ENCODE data around the gene INSIG1.

INSIG1 gene

DNA sequence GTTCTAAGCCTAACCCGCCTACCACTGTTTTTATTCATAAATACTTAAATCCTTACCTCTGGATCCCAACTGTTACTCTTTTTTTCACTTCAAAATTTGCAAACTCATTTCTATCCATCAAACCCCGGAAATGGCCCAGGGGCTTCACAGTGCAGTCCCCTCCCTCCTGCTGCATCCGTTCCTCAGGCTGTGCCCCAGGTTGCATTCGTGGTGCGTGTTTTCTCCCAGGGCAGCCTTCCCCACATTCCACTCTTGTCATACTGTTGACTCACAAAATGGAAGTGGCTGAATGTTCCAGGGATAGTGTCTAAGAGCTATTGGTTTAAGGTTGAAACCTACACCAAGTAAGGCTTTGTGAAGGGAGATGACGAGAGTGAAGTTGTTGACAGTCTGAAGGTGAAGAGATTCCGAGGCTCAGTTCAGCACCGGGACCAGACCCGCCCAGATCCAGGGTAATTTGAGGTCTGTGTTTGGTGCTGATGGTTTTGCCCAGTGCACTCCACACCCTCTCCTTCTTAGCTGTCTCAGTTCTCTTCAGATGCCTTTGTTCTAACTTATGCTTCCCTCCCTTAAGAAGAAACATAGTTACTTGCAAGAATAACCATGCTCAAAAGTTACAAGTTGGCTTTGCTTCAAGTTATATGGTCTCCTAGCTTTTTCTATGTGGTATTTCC, 7.7 kb downstream of the INSIG1 start:
- DNase-seq, result no peak

DNA sequence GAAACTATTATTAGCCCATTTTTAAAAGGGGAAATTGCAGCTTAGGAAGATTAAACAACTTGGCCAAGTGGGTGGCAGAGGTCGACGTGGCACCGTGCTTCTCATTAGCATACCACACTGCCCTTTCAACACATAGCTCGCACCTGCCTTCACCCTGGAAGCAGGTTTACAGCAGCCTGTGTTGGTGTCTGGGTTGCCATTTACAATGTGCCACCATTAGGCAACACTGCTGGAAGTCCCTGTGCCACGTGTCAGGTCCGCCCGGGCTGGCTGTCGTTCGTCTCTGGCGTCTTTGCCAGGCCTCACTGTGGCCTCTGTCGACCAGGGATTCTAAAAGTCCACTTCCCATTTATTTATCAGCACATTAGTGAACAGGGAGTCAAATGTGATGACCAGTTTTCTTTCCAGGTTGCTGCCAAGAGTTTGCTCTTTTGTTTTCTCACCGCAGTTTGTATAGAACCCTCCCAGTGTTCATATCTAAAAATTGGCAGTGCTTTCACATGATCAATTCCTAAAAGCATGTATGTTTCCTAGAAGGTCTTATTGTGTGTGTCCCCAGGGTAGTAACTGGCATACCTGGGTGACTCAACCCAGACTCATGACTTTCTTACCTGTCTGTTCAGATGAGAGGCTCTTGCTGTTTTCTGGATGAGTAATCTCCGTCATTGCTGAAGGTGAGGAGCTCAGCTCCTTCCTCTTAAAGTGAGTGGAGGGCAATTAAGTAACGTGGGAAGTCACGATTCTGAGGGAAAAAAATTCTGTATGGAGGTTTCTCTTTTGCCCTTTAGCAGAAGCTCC, 9.2 kb downstream of the INSIG1 start:
- DNase-seq, result no peak

- DNase-seq, result no peak
Observed at GRCh38 chr7:155308330-155309020, 10.8 kb downstream of the INSIG1 start.

GRCh38 chr7:155309021-155309338, 11.3 kb downstream of the INSIG1 start:
- no peak for DNase-seq

DNA sequence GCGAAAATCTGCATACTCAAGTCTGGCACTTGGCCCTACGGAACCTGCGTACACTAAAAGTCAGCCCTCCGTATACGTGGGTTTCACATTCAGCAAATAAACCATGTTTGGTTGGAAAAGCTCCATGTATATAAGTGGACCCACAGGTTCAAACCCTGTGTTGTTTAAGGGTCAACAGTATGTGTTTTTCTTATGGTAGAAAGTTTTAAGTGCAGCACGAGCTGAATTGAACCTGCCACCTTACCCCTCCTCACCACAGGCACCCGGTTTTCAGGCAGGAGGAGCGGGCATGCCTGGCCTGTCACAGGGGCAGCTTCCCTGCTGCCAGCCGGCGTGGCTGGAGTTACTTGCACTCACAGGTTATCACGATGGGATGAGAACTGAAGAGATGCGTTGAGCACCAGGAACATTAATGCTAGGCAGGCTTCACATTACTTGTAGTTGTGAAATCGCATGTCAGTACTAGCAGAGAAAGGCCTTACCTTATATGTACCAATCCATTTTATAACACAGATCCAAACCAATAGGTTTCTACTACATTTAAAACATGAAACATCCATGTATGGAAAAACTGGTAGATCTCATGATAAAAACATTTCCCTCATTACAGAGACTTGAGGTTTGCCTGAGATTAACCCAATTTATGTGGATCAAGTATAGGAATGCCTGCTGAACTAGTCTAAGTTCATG, 12.9 kb downstream of the INSIG1 start:
- no peak for DNase-seq

GRCh38 chr7:155311826-155312537, 14.3 kb downstream of the INSIG1 start:
- no peak for DNase-seq

GRCh38 chr7:155312633-155313032, 15.0 kb downstream of the INSIG1 start:
- no peak for DNase-seq

GRCh38 chr7:155313096-155313495, 15.4 kb downstream of the INSIG1 start:
- DNase-seq, result no peak

GRCh38 chr7:155315977-155316376, 18.3 kb downstream of the INSIG1 start:
- no peak for DNase-seq

DNA sequence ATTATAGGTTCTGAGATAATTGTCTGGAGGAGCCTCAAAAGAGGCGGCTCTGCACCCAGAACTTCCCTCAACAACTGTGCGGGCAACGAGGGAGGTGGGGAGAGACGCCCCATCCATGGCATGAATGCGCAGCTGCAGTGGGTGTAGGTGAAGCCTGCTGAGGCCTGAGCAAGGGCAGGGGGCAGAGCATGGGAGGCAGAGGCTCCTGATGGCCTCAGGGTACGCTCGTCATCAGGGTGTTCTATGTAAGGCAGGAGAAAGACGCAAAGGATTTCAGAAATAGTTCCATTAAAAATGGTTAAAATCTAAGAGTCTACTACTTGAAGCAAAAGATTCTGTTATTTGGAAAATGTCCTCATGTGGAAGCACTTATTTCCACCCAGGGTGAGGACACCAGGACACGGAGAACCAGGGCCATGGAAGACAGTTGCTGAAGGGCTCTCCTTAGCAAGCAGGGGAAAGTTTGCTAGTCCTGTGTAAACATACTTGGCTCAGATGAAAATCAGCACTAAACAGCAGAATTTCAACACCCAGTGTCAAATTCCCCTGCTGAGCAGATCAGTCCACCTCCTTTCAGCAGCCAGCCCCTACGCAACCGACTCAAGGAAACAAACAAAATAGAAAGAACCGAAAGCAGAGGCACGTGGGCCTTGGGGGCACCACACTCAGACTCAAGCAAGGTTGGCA, 18.9 kb downstream of the INSIG1 start:
- DNase-seq, result no peak

DNA sequence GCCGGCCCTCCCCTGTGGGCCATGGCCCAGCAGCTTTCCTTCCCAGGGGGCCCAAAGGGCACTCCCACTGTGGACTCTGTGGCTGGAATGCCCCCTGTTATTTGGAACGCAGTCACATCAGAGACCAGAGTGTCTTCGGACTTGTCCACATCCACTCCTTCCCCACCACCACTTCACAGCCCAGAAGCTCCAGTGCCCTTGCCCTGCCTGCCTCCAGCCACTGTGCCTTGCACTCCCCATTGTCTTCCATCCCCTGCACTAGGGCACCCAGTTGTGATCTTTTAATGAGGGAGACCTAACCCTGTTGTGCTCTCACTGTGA, 19.4 kb downstream of the INSIG1 start:
- DNase-seq, result no peak

DNA sequence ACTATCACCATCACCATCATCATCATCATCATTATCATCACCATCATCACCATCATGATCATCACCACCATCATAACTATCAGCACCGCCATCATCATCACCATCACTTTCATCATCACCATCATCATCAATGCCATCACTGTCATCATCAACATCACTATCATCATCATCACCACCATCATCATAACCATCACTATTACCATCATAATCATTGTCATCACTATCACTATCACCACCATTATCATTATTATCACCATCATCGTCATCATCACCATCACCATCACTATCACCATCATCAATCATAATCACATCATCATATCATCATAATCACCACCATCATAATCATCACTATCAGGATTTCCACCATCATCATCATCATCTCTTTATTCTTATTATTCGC, 20.6 kb downstream of the INSIG1 start:
- no peak for DNase-seq

DNA sequence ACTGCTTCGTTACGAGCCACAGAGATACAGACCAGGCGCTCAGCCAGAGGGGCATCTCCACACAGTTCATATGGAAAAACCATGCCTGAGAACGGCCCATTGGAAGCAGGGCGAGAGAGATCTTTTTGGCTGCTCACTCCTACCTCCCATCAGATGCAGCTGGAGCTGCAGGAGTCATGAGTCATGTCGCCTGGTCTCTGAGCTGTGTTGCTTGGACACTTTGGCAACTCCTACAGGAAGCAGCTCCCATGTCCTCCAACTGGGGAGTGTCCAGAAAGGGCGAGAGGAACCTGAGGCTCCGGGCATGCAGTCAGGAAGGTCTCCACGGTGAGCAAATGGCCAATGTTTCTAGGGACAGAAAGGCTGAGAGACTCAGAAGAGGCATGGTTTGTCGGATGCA, 24.9 kb downstream of the INSIG1 start:
- DNase-seq, result no peak

GRCh38 chr7:155323001-155323638, 25.4 kb downstream of the INSIG1 start:
- DNase-seq, result no peak

- DNase-seq, result no peak
Observed at GRCh38 chr7:155324012-155324917, 26.6 kb downstream of the INSIG1 start.

- DNase-seq, result no peak
Observed at GRCh38 chr7:155324918-155325235, 27.2 kb downstream of the INSIG1 start.

GRCh38 chr7:155326385-155326784, 28.7 kb downstream of the INSIG1 start:
- no peak for DNase-seq

GRCh38 chr7:155327590-155328320, 30.1 kb downstream of the INSIG1 start:
- DNase-seq, result no peak

GRCh38 chr7:155329225-155329624, 31.5 kb downstream of the INSIG1 start:
- no peak for DNase-seq

GRCh38 chr7:155331396-155331795, 33.7 kb downstream of the INSIG1 start:
- no peak for DNase-seq

Data from NCI-H2107 (cell line).